Loucy (cell line): ENCODE results near the gene RUNX1.

Experiments
- CTCF ChIP-seq: fragments of 200-600 bp; sonication (generic); conservative IDR thresholded peaks from 2 replicates; pipeline ENCODE4 v1.5.1; 2014; ENCODE audit warnings: mild to moderate bottlenecking, antibody characterized with exemption, low read length
- EZH2phosphoT487 ChIP-seq: fragments of 200-600 bp; IDR thresholded peaks from 2 replicates; pipeline ENCODE4 v1.6.1; 2018; ENCODE audit warnings: antibody characterized with exemption, mild to moderate bottlenecking, moderate library complexity, borderline replicate concordance

- no peak for TF ChIP-seq CTCF
- TF ChIP-seq EZH2phosphoT487 = no peak
Observed at GRCh38 chr21:35086357-35086756, 37.3 kb upstream of the RUNX1 start.
